ENCODE data around the gene AKR1E2. TPM values are rescaled to one million over a fixed set of nuclear protein-coding genes. Genes with fewer than 3 reads are reported as not detected.
A peak's percentile ranks its signal among the peaks of the same experiment; 100 is the strongest.

AKR1E2 gene
- total and polyA plus RNA-seq, 2 donors (not counting 3 experiments of a cell fraction or from before 2014, with no cell fraction given): 4.0 to 8.2 TPM

GRCh38 chr10:4813023-4813422 lies 13.0 kb upstream of the AKR1E2 start:
- BruUV-seq (replicated peaks): no TSS peak
- Histone ChIP-seq H3K4me2 (ENCODE audit: insufficient read depth, low read length) (no peak overlapping the region), H3K9ac (replicated peaks; ENCODE audit: extremely low read depth, insufficient read depth, low read length) (no peak overlapping the region), H3K9me3 (replicated peaks; ENCODE audit: control insufficient read depth, insufficient read depth, low read length) (no peaks in the 10 kb centered on the region), H3K79me2 (ENCODE audit: control insufficient read depth, insufficient read depth, low read length) (no peaks in the 10 kb centered on the region), H3K9me1 (replicated peaks; ENCODE audit: control insufficient read depth, extremely low read depth, insufficient read depth, low read length) (no peaks in the 10 kb centered on the region), H2AFZ (ENCODE audit: low read depth, low read length) (no peak overlapping the region), H3K27me3 (ENCODE audit: control insufficient read depth in 2 of 2, insufficient read depth in 2 of 2, low read length in 2 of 2) (peaks cover 0 to 2% of the 10 kb centered on the region in 2 experiments), H3K4me1 (ENCODE audit: control insufficient read depth, extremely low read depth, insufficient read depth, low read length) (peaks cover 31% of the 10 kb centered on the region), H4K20me1 (replicated peaks; ENCODE audit: control insufficient read depth, extremely low read depth, insufficient read depth, low read length) (no peaks in the 10 kb centered on the region), H3K4me3 (replicated peaks in 1 of 3; ENCODE audit: insufficient read depth in 1 of 3, low read depth in 1 of 3, low read length in 3 of 3) (no peak overlapping the region), H3K27ac (ENCODE audit: insufficient read depth, low read depth, low read length) (no peak overlapping the region), H3K36me3 (ENCODE audit: control insufficient read depth in 2 of 2, extremely low read depth in 1 of 2, insufficient read depth in 2 of 2, low read length in 2 of 2) (no peaks in the 10 kb centered on the region)
- FAIRE-seq (peak; percentile 4), DNase-seq (ENCODE audit: low read depth, low spot score) (peak; percentile 22)
- ChIA-PET CTCF (interaction anchor here (1.1 to 2.9 kb wide), 5 partner anchors 10 to 42 kb away, joined by 3 to 53 read pairs (median 6); no protein-coding TSS in a partner anchor), POLR2A (no interaction called here)
- TF ChIP-seq EZH2 (IDR thresholded peaks at IDR 0.05; ENCODE audit: borderline replicate concordance, low read depth, low read length, severe bottlenecking) (no peak), POLR2A (IDR thresholded peaks at IDR 0.05; ENCODE audit: low read depth, low read length) (no peak)
- dilution Hi-C loops (cut with MboI; ENCODE audit: extremely low pct_ligation_motif_present, low sequenced_read_pairs) (no loop called here), intact Hi-C loops (cut with micrococcal nuclease) (loop anchor here (5.0 kb wide), 2 partner anchors 86 to 1346 kb away; no protein-coding TSS in a partner anchor)

- ChIA-PET CTCF (interaction anchor here (0.8 to 2.9 kb wide), 4 partner anchors 10 to 1616 kb away, joined by 3 to 53 read pairs (median 6); no protein-coding TSS in a partner anchor), POLR2A (no interaction called here)
- no peak for DNase-seq (ENCODE audit: low read depth, low spot score)
- no peaks in the 10 kb centered on the region for H3K9me1 ChIP-seq (replicated peaks; ENCODE audit: control insufficient read depth, extremely low read depth, insufficient read depth, low read length)
- H3K9ac ChIP-seq (replicated peaks; ENCODE audit: extremely low read depth, insufficient read depth, low read length): no peak overlapping the region
- H2AFZ ChIP-seq (ENCODE audit: low read depth, low read length): no peak overlapping the region
- H3K36me3 ChIP-seq (ENCODE audit: control insufficient read depth in 2 of 2, extremely low read depth in 1 of 2, insufficient read depth in 2 of 2, low read length in 2 of 2): no peaks in the 10 kb centered on the region
- H3K79me2 ChIP-seq (ENCODE audit: control insufficient read depth, insufficient read depth, low read length): no peaks in the 10 kb centered on the region
- no TSS peak for BruUV-seq (replicated peaks)
- H3K4me1 ChIP-seq (ENCODE audit: control insufficient read depth, extremely low read depth, insufficient read depth, low read length): peaks cover 28% of the 10 kb centered on the region
- no peaks in the 10 kb centered on the region for H4K20me1 ChIP-seq (replicated peaks; ENCODE audit: control insufficient read depth, extremely low read depth, insufficient read depth, low read length)
- no peak overlapping the region for H3K4me2 ChIP-seq (ENCODE audit: insufficient read depth, low read length)
- H3K9me3 ChIP-seq (replicated peaks; ENCODE audit: control insufficient read depth, insufficient read depth, low read length): no peaks in the 10 kb centered on the region
- H3K27me3 ChIP-seq (ENCODE audit: control insufficient read depth in 2 of 2, insufficient read depth in 2 of 2, low read length in 2 of 2): peaks cover 0 to 2% of the 10 kb centered on the region in 2 experiments
- dilution Hi-C loops (cut with MboI; ENCODE audit: extremely low pct_ligation_motif_present, low sequenced_read_pairs): no loop called here
- intact Hi-C loops (cut with micrococcal nuclease): loop anchor here (5.0 kb wide), 2 partner anchors 86 to 1346 kb away; no protein-coding TSS in a partner anchor
- no peak overlapping the region for H3K4me3 ChIP-seq (replicated peaks in 1 of 3; ENCODE audit: insufficient read depth in 1 of 3, low read depth in 1 of 3, low read length in 3 of 3)
- H3K27ac ChIP-seq (ENCODE audit: insufficient read depth, low read depth, low read length): no peak overlapping the region
- TF ChIP-seq FOS (IDR thresholded peaks at IDR 0.05; ENCODE audit: borderline replicate concordance, insufficient read depth, low read length) (no peak), MAX (IDR thresholded peaks at IDR 0.05; ENCODE audit: insufficient read depth, insufficient read length) (no peak), POLR2AphosphoS5 (IDR thresholded peaks at IDR 0.05; ENCODE audit: insufficient read depth, low read depth, low read length) (no peak), POLR2A (IDR thresholded peaks at IDR 0.05; ENCODE audit: low read depth, low read length) (no peak), JUN (IDR thresholded peaks at IDR 0.05; ENCODE audit: borderline replicate concordance, insufficient read depth, insufficient read length, low read depth) (no peak), CTCF (IDR thresholded peaks at IDR 0.05; ENCODE audit: extremely low read depth in 1 of 2, insufficient read depth in 1 of 2, low read depth in 1 of 2, low read length in 2 of 2) (no peak), EZH2 (IDR thresholded peaks at IDR 0.05; ENCODE audit: borderline replicate concordance, low read depth, low read length, severe bottlenecking) (no peak), GATA2 (IDR thresholded peaks at IDR 0.05; ENCODE audit: insufficient read depth, insufficient read length, low read depth, low read length) (no peak), MYC (IDR thresholded peaks at IDR 0.05; ENCODE audit: low read depth, low read length) (no peak)
- FAIRE-seq: no peak
Observed at GRCh38 chr10:4813496-4813895, 12.5 kb upstream of the AKR1E2 start.
